HepG2 (cell line): ENCODE measurements around the gene PRDX5. TPM values are rescaled to one million over a fixed set of nuclear protein-coding genes. Genes with fewer than 3 reads are reported as not detected.

Experiments
- ATAC-seq: fragments of 200-7000 bp; cut with Tn5 transposase; 3 replicates; pipeline ENCODE4 v1.9.1; 2020; ENCODE audit warnings: mild to moderate bottlenecking, moderate library complexity
- BruUV-seq: library from RNA; stranded (reverse); fragments of 400-500 nt; replicated peaks from 2 replicates; lab custom pipeline; 2021; lab: Mats Ljungman, UMichigan
- CTCF ChIA-PET: fragments of 300-600 bp; formaldehyde crosslinking; extraction: SDS; loops from one replicate; lab custom pipeline; 2021; ENCODE audit warnings: low total read pairs, inconsistent platforms, low intra/inter-chr PET ratio; lab: Yijun Ruan, JAX
- POLR2A ChIA-PET: fragments of 350-600 bp; sonication (Branson Sonifier 250); formaldehyde crosslinking; loops from one replicate; lab custom pipeline; 2020; ENCODE audit warnings: antibody characterized with exemption, inconsistent platforms; lab: Yijun Ruan, JAX
- DNase-seq: peaks from one replicate; pipeline ENCODE4 v3.0.0-alpha.2; 2015; ENCODE audit warnings: low spot score
- FAIRE-seq: peaks from 3 replicates; lab custom pipeline; 2011; peaks lifted over from hg19 to GRCh38; lab: Jason Lieb, UNC
- H2AFZ ChIP-seq: one replicate; pipeline ENCODE4 v1.6.1; 2011; ENCODE audit warnings: low read length, inconsistent platforms
- H3K27ac ChIP-seq: fragments of 300-600 bp; 3 replicates; pipeline ENCODE4 v1.8.0; 2011; ENCODE audit warnings: mixed run types, mild to moderate bottlenecking, mixed read lengths, low read length, inconsistent platforms; ENCODE audit not compliant: insufficient read depth; ENCODE audit errors: extremely low read length
- H3K27me3 ChIP-seq, 2 experiments: fragments of 200-600 bp in 1 of 2; 2 replicates in 1 of 2; 3 replicates in 1 of 2; pipeline versions ENCODE4 v1.6.0 to v1.8.0; 2011; ENCODE audit warnings: low read length in 2 of 2, mild to moderate bottlenecking in 2 of 2, moderate library complexity in 2 of 2, inconsistent platforms in 1 of 2; ENCODE audit not compliant: insufficient read depth in 2 of 2, control insufficient read depth in 1 of 2
- H3K36me3 ChIP-seq, 2 experiments: fragments of 200-600 bp in 1 of 2; replicated peaks in 1 of 2; 2 replicates in 1 of 2; 3 replicates in 1 of 2; pipeline versions ENCODE4 v1.5.1 to v1.8.0; 2011; ENCODE audit warnings: low read length in 2 of 2, inconsistent platforms in 1 of 2; ENCODE audit not compliant: insufficient read depth in 2 of 2, control insufficient read depth in 1 of 2
- H3K4me1 ChIP-seq: 2 replicates; pipeline ENCODE4 v1.5.1; 2012; ENCODE audit warnings: low read length, inconsistent platforms; ENCODE audit not compliant: insufficient read depth
- H3K4me2 ChIP-seq: 2 replicates; pipeline ENCODE4 v1.6.0; 2011; ENCODE audit warnings: low read depth, low read length, inconsistent platforms
- H3K4me3 ChIP-seq, 3 experiments: fragments of 200-600 bp in 1 of 3; sonication (generic), shearing (Covaris generic) in 1 of 3; replicated peaks in 1 of 3; 2 replicates each; pipeline ENCODE4 v1.5.1; 2011 to 2016; ENCODE audit warnings: low read length in 3 of 3, inconsistent platforms in 2 of 3, low read depth in 2 of 3, mild to moderate bottlenecking in 2 of 3, control low read depth in 1 of 3, mixed read lengths in 1 of 3; ENCODE audit not compliant: insufficient read depth in 1 of 3
- H3K79me2 ChIP-seq: one replicate; pipeline ENCODE4 v1.6.1; 2011; ENCODE audit warnings: low read length, inconsistent platforms; ENCODE audit not compliant: insufficient read depth
- H3K9ac ChIP-seq: 2 replicates; pipeline ENCODE4 v1.6.0; 2011; ENCODE audit warnings: mild to moderate bottlenecking, low read depth, low read length, inconsistent platforms; ENCODE audit not compliant: insufficient read depth
- H3K9me3 ChIP-seq: 2 replicates; pipeline ENCODE4 v1.5.1; 2012; ENCODE audit warnings: mild to moderate bottlenecking, low read length
- H4K20me1 ChIP-seq: 2 replicates; pipeline ENCODE4 v1.6.0; 2011; ENCODE audit warnings: inconsistent platforms, mild to moderate bottlenecking, low read length, moderate library complexity; ENCODE audit not compliant: insufficient read depth
- CREB1 ChIP-seq, 2 experiments: fragments of 450-650 bp in 1 of 2; IDR thresholded peaks; 2 replicates each; pipeline ENCODE4 v1.6.1; 2016 to 2017; ENCODE audit warnings: control low read depth in 1 of 2, mild to moderate bottlenecking in 1 of 2, missing compliant biosample characterization in 1 of 2, missing genetic modification characterization in 1 of 2
- GLMP ChIP-seq: sonication (generic); formaldehyde crosslinking; IDR thresholded peaks from 2 replicates; pipeline ENCODE4 v1.9.0; 2021; ENCODE audit warnings: missing genetic modification reagents, mild to moderate bottlenecking, borderline replicate concordance
- HNRNPK ChIP-seq: fragments of 200-400 bp; formaldehyde crosslinking; IDR thresholded peaks from 2 replicates; pipeline ENCODE4 v1.6.1; 2018; ENCODE audit warnings: low read length, low read depth, moderate library complexity, mild to moderate bottlenecking; ENCODE audit not compliant: poor library complexity, severe bottlenecking
- HNRNPUL1 ChIP-seq: fragments of 200-400 bp; formaldehyde crosslinking; IDR thresholded peaks from 2 replicates; pipeline ENCODE4 v1.6.1; 2017; ENCODE audit warnings: low read depth, mild to moderate bottlenecking, low read length, moderate library complexity
- NBN ChIP-seq: fragments of 450-650 bp; conservative IDR thresholded peaks from 2 replicates; pipeline ENCODE4 v1.6.1; 2017
- NR2C2 ChIP-seq: sonication (generic); formaldehyde crosslinking; IDR thresholded peaks from 2 replicates; pipeline ENCODE4 v1.4.0; 2020; ENCODE audit warnings: missing genetic modification reagents, mild to moderate bottlenecking, moderate library complexity, borderline replicate concordance
- SMARCC2 ChIP-seq: fragments of 450-650 bp; IDR thresholded peaks from 2 replicates; pipeline ENCODE4 v1.6.1; 2017; ENCODE audit warnings: antibody characterized with exemption, mild to moderate bottlenecking
- STAT6 ChIP-seq: sonication (generic); formaldehyde crosslinking; IDR thresholded peaks from 2 replicates; pipeline ENCODE4 v1.4.0; 2020; ENCODE audit warnings: missing genetic modification reagents, mild to moderate bottlenecking, borderline replicate concordance
- ZNF329 ChIP-seq: sonication (generic); formaldehyde crosslinking; IDR thresholded peaks from 2 replicates; pipeline ENCODE4 v1.9.0; 2021; ENCODE audit warnings: low read depth, mild to moderate bottlenecking, missing genetic modification reagents
- ZNF558 ChIP-seq: sonication (generic); formaldehyde crosslinking; IDR thresholded peaks from 2 replicates; pipeline ENCODE4 v1.9.0; 2022; ENCODE audit warnings: mild to moderate bottlenecking, missing genetic modification reagents, borderline replicate concordance
- ZNF616 ChIP-seq: sonication (generic); formaldehyde crosslinking; IDR thresholded peaks from 2 replicates; pipeline ENCODE4 v1.5.0; 2020; ENCODE audit warnings: low read depth, mild to moderate bottlenecking, missing genetic modification reagents
- WGBS: methylation state at CpG from one replicate; pipeline ENCODE4 v1.1.6; 2017; ENCODE audit warnings: low lambda C conversion rate; 5-methylcytosine and 5-hydroxymethylcytosine counted together
- in situ Hi-C: cut with HindIII; loops from 2 replicates; pipeline ENCODE4 v1.10.0; 2017; ENCODE audit warnings: low pct_unique_long_range_greater_than_20kb; ENCODE audit not compliant: extremely low pct_ligation_motif_present
- intact Hi-C: fragments of 100-400 bp; cut with micrococcal nuclease; formaldehyde crosslinking; loops from one replicate; pipeline ENCODE4 v1.10.0; 2022; ENCODE audit not compliant: unreplicated experiment
- polyA plus RNA-seq, 8 experiments: library from polyadenylated mRNA; depleted of rRNA in 3 of 8; stranded (reverse) in 7 of 8; unstranded in 1 of 8; fragments of >200 nt; fragmentation: Illumina TruSeq in 4 of 8; extraction: Trizol in 4 of 8; gene quantifications; 2 replicates each; pipeline versions ENCODE4 v1.2.1 to v1.2.3, GENCODE V29; 2011 to 2016; ENCODE audit warnings: low read depth in 4 of 8, missing spikeins in 1 of 8, mixed read lengths in 1 of 8; ENCODE audit not compliant: insufficient read depth in 1 of 8
- total RNA-seq, 5 experiments: library from RNA; depleted of rRNA; stranded (reverse); fragments of >200 nt; fragmentation: Illumina TruSeq; extraction: Trizol; gene quantifications; 2 replicates each; pipeline ENCODE4 v1.2.3, GENCODE V29; 2016; ENCODE audit warnings: low read depth in 1 of 5
- TF ChIP-seq, protein P1 (sequence below): sonication (generic); formaldehyde crosslinking; IDR thresholded peaks from 2 replicates; pipeline ENCODE4 v1.4.0; 2020; ENCODE audit warnings: mild to moderate bottlenecking, missing genetic modification reagents
- TF ChIP-seq, protein P2 (sequence below): sonication (generic); formaldehyde crosslinking; IDR thresholded peaks from 2 replicates; pipeline ENCODE4 v1.4.0; 2020; ENCODE audit warnings: missing genetic modification reagents, borderline replicate concordance
- TF ChIP-seq, protein P3 (sequence below): sonication (generic); formaldehyde crosslinking; IDR thresholded peaks from 2 replicates; pipeline ENCODE4 v1.9.0; 2022; ENCODE audit warnings: low read depth, missing genetic modification reagents

PRDX5 gene
- total and polyA plus RNA-seq, 2 of the 13 experiments (the other 11 are each of a cell fraction or from before 2014, with no cell fraction given): 215 to 311 TPM

DNA sequence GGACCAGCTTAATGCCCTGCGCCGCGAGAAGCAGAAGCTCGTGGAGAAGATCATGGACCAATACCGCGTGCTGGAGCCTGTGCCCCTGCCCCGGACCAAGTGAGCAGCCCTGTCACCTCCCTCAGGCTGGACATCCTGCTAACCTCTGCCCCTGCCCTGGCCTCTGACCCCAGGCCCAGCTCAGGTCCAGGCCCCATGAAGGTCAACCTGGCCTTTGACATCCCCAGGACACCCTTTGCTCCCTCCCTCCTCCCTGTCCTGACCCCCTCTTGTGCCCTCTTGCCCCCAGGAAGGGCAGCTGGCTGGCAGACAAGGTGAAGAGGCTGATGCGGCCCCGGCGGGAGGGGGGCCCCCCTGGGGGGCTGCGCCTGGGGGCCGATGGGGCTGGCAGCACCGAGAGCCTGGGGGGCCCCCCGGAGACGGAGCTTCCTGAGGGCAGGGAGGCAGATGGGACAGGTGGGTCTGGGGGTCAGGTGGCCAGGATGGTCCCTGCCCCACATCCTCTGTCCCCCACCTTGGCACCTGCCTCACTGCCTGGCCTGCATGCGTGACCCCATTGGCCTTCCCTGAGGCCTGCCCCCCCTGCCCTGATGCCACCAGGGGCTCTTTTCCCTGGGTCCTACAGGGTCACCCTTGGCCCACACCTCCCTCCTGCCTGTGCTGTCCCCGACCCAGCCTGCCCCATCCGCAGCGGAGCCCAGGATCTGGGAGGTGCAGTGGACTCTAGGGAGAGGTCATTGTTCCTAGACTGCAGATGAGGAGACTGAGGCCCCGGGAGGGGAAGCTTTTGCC, 36.0 kb downstream of the PRDX5 start:
- no peak for FAIRE-seq
- H3K9ac ChIP-seq: no peak overlapping the region
- H3K4me3 ChIP-seq: peak overlapping the region in 1 of 3 experiments; percentile 19; a peak in 1 of 6 replicates
- no peak overlapping the region for H3K27ac ChIP-seq
- no peak for DNase-seq
- peaks cover 49% of the 10 kb centered on the region for H3K4me1 ChIP-seq
- intact Hi-C loops (no loop called here), in situ Hi-C loops (no loop called here)
- ChIA-PET CTCF (no interaction called here), POLR2A (interaction anchor here (1.2 to 6.5 kb wide), 4 partner anchors 10 to 49 kb away, joined by 3 to 61 read pairs (median 10); partner anchors contain the start of genes ESRRA, PRDX5 and TRMT112)
- H4K20me1 ChIP-seq: no peaks in the 10 kb centered on the region
- no peak overlapping the region for H2AFZ ChIP-seq
- H3K27me3 ChIP-seq: peaks cover 2 to 26% of the 10 kb centered on the region in 2 experiments; a peak in 3 of 5 replicates
- no TSS peak for BruUV-seq
- no peaks in the 10 kb centered on the region for H3K79me2 ChIP-seq
- H3K36me3 ChIP-seq: no peaks in the 10 kb centered on the region
- peak overlapping the region; percentile 29; the same call in 1 of the 2 replicates for H3K4me2 ChIP-seq
- 0% methylated on average over 7 of the region's 20 CpGs for WGBS
- ATAC-seq: no peak
- no peaks in the 10 kb centered on the region for H3K9me3 ChIP-seq
- TF ChIP-seq HNRNPK: no peak
- no peak for TF ChIP-seq ZNF329 (CRISPR knock-in tag)
- no peak for TF ChIP-seq GLMP (CRISPR knock-in tag)
- TF ChIP-seq ZNF616 (CRISPR knock-in tag): no peak
- TF ChIP-seq CREB1 (IDR thresholded peaks at IDR 0.05): no peak
- no peak for TF ChIP-seq CREB1 (CRISPR knock-in tag; IDR thresholded peaks at IDR 0.05)
- TF ChIP-seq, protein P1, sequence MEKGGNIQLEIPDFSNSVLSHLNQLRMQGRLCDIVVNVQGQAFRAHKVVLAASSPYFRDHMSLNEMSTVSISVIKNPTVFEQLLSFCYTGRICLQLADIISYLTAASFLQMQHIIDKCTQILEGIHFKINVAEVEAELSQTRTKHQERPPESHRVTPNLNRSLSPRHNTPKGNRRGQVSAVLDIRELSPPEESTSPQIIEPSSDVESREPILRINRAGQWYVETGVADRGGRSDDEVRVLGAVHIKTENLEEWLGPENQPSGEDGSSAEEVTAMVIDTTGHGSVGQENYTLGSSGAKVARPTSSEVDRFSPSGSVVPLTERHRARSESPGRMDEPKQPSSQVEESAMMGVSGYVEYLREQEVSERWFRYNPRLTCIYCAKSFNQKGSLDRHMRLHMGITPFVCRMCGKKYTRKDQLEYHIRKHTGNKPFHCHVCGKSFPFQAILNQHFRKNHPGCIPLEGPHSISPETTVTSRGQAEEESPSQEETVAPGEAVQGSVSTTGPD (CRISPR knock-in tag): no peak
- TF ChIP-seq, protein P2, sequence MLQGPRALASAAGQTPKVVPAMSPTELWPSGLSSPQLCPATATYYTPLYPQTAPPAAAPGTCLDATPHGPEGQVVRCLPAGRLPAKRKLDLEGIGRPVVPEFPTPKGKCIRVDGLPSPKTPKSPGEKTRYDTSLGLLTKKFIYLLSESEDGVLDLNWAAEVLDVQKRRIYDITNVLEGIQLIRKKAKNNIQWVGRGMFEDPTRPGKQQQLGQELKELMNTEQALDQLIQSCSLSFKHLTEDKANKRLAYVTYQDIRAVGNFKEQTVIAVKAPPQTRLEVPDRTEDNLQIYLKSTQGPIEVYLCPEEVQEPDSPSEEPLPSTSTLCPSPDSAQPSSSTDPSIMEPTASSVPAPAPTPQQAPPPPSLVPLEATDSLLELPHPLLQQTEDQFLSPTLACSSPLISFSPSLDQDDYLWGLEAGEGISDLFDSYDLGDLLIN (CRISPR knock-in tag): no peak
- no peak for TF ChIP-seq STAT6 (CRISPR knock-in tag)
- TF ChIP-seq NBN: no peak
- TF ChIP-seq SMARCC2: no peak
- TF ChIP-seq NR2C2 (CRISPR knock-in tag): peak; percentile 93
- no peak for TF ChIP-seq ZNF558 (CRISPR knock-in tag)
- no peak for TF ChIP-seq HNRNPUL1
- TF ChIP-seq, protein P3, sequence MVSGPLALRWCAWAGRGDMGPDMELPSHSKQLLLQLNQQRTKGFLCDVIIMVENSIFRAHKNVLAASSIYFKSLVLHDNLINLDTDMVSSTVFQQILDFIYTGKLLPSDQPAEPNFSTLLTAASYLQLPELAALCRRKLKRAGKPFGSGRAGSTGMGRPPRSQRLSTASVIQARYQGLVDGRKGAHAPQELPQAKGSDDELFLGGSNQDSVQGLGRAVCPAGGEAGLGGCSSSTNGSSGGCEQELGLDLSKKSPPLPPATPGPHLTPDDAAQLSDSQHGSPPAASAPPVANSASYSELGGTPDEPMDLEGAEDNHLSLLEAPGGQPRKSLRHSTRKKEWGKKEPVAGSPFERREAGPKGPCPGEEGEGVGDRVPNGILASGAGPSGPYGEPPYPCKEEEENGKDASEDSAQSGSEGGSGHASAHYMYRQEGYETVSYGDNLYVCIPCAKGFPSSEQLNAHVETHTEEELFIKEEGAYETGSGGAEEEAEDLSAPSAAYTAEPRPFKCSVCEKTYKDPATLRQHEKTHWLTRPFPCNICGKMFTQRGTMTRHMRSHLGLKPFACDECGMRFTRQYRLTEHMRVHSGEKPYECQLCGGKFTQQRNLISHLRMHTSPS: peak; percentile 46; the same call in 1 of the 2 replicates
